Keratinocyte (primary cell): Measurements from ENCODE around the gene CLMN.

ENCODE experiments used
- CTCF ChIP-seq, 3 experiments: IDR thresholded peaks in 1 of 3; conservative IDR thresholded peaks in 1 of 3; optimal IDR thresholded peaks in 1 of 3; 2 replicates in 2 of 3; 3 replicates in 1 of 3; pipeline versions ENCODE3 to v1.5.1; 2011; ENCODE audit warnings: low read length in 3 of 3, mild to moderate bottlenecking in 3 of 3, moderate library complexity in 2 of 3, control low read depth in 1 of 3, inconsistent platforms in 1 of 3; ENCODE audit not compliant: insufficient read depth in 2 of 3; ENCODE audit errors: extremely low read depth in 1 of 3
- EZH2 ChIP-seq: IDR thresholded peaks from one replicate; pipeline ENCODE4 v1.6.1; 2012; ENCODE audit warnings: inconsistent platforms, mild to moderate bottlenecking, low read length, moderate library complexity

- TF ChIP-seq CTCF (optimal IDR thresholded peaks at IDR 0.05 in 1 of 3, IDR thresholded peaks at IDR 0.05 in 1 of 3, conservative IDR thresholded peaks at IDR 0.05 in 1 of 3; ENCODE audit: extremely low read depth in 1 of 3, insufficient read depth in 2 of 3, low read length in 3 of 3), result no peak
- TF ChIP-seq EZH2, result no peak
Measured at GRCh38 chr14:95293449-95293848, 26.3 kb downstream of the CLMN start.
